NCI-H510A treated with DMSO at 0.1 percent for 48 hours (cell line): ENCODE measurements around the gene CMTM8.

Experiments
- DNase-seq: peaks from one replicate; lab custom pipeline; 2025; lab: John Stamatoyannopoulos, UW

CMTM8 gene

GRCh38 chr3:32229565-32229964 lies 8.9 kb upstream of the CMTM8 start:
- DNase-seq: no peak

DNA sequence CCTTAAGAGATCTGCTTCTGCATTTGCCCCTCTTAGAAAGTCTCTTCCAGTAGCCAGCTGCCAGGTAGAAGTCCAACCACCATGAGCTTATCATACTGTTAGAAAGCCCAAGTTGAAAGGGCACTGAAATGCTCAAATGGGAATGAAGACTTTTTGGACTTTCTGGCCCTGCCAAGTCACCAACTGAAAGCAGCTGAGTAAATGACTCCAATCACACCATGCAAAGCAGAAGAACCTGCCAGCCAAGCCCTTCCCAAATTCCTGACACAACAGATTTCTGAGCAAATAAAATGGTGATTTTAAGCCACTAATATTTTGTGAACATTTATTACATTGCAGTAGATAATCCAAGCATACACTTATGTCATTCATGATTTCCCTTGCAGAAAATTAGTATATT lies 2.1 kb upstream of the CMTM8 start:
- DNase-seq: no peak

DNA sequence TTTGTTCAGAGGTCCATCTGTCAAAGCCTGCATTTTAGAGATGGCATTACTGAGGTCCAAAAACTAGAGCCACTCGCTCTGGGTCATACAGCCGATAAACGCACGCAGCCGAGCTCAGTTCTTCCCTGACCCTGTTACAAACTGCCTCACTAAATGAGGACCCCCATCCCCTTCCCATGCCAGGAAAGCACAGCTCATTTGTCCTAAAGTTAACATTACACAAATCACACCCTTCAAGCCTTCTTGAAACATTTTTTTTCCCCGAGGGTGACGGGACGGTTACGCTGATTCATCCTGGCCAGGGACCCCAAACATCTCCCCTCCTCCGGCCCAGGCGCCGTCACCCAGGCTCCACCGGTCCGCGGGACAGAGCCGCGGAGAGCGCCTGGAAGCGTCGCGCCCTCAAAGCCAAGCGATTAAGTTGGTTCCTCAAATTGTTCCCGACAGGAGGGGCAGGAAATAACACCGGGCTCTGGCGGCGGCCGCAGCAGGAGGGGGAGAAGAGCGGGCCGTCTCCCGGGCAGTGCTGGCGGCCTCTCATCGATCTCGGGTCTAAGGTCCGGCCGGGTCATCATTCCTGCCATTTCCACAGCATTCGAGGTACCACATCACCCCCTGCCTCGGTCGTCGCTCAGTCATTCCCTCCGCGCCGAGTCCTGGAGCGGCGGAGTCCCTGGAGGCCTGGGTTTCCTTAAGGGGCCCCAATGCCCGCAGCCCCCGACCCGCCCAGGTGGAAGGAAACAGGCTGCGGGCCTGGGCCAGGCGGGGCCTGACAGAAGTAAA lies 619 bp upstream of the CMTM8 start:
- no peak for DNase-seq

GRCh38 chr3:32239307-32240158 lies 1.1 kb downstream of the CMTM8 start:
- peak; percentile 50 for DNase-seq

GRCh38 chr3:32240159-32240545 lies 1.7 kb downstream of the CMTM8 start:
- DNase-seq: peak; percentile 28

DNA sequence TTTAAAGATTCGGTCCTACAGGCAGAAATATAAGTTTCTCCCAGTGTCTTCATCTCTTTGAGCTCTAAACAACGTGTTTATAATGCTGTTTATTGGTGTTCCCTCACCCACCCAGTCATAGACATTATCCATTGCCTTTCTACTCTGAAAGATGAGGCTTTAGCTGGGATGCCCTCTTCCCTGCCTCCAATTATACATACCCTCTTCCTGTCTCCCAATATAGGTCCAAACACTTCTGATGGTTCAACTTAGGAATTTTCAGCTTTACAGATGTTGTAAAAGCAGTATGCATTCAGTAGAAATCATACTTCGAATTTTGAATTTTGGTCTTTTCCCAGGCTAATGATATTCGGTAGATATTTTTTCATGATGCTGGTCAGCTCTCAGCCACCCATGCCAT lies 2.6 kb downstream of the CMTM8 start:
- DNase-seq: no peak

GRCh38 chr3:32243519-32243918 lies 5.0 kb downstream of the CMTM8 start:
- no peak for DNase-seq

- DNase-seq: no peak
Measured at GRCh38 chr3:32245200-32245599, 6.7 kb downstream of the CMTM8 start.

DNA sequence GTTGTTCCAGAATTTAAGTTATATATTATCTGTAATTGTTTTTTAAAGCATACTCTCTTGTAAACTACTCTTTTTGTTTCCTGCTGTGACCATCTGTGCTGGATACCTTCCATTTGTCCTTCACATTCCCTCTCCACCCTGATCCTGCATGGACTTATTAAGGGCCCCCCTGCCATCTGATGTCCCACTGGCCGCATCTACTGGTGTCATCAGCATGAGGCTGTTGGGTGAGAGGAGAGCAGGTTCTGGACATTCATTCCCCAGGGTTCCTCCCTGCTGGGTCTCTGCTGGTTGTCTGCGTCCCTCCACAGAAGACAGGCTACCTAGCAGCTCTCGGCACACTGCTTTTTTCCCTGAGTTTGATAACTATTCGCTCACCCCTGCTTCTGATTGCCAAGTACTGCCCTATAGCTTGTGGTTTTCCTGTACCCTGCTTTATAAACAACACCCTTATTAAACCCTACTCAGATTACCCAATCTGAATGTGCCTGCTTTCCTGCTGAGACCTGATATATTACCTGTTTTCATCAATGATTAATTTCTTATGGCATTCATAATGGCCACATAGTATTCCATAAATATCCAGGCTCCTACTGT lies 7.7 kb downstream of the CMTM8 start:
- no peak for DNase-seq

DNA sequence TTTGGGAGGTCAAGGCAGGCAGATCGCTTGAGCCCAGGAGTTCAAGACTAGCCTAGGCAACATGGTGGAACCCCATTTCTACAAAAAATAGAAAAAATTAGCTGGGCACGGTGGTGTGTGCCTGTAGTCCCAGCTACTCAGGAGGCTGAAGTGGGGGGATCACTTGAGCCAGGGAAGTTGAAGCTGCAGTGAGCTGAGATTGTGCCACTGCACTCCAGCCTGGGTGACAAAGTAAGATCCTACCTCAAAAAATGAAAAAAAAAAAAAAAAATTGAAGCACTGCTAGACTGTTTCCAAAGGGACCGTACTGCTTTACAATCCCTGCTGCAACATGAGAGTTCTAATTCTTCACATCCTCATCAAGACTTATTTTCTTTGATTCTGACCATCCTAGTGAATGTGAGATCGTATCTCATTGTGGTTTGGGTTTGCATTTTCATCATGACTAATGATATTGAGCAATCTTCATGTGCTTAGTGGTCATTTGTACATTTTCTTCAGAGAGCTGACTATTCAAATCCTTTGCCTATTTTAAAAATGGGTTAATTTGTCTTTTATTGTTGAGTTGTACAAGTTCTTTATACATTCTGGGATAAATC lies 10.8 kb downstream of the CMTM8 start:
- no peak for DNase-seq

- no peak for DNase-seq
Measured at GRCh38 chr3:32254268-32254667, 15.8 kb downstream of the CMTM8 start.

DNA sequence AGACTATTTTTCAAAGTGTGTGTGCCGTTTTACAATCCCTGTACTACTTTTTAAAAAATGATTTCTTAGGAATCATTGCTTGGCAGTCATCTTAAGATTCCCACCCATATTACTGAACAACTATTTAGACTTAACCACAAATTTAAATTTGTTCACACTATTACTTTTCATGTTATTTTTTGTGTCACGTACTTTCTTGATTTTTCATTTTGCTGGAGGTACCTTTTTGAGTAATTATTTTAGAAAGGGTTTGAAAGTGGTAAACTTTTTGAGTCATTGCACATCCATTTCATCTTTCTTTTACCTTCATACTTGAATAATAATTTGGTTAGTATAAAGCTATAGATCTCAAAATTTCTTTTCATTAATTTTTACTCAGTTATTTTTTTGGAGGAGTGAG lies 16.9 kb downstream of the CMTM8 start:
- DNase-seq: no peak

DNA sequence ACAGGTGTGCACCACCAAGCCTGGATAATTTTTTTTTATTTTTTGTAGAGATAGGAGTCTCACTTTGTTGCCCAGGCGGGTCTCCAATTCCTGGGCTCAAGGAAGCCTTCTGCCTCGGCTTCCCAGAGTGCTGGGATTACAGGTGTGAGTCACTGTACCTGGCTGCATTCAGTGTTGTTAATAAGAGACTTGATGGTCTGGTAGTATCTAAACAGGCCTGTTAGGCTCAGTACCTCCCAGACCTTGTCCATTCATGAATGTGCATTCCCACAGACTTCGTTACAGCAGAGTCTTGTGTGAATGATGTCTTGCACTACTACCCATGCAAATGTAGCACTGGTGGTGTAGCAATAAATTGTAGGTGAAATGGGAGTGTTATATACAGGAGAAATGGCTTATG lies 17.7 kb downstream of the CMTM8 start:
- DNase-seq: no peak

GRCh38 chr3:32257042-32257441 lies 18.6 kb downstream of the CMTM8 start:
- DNase-seq: no peak

DNA sequence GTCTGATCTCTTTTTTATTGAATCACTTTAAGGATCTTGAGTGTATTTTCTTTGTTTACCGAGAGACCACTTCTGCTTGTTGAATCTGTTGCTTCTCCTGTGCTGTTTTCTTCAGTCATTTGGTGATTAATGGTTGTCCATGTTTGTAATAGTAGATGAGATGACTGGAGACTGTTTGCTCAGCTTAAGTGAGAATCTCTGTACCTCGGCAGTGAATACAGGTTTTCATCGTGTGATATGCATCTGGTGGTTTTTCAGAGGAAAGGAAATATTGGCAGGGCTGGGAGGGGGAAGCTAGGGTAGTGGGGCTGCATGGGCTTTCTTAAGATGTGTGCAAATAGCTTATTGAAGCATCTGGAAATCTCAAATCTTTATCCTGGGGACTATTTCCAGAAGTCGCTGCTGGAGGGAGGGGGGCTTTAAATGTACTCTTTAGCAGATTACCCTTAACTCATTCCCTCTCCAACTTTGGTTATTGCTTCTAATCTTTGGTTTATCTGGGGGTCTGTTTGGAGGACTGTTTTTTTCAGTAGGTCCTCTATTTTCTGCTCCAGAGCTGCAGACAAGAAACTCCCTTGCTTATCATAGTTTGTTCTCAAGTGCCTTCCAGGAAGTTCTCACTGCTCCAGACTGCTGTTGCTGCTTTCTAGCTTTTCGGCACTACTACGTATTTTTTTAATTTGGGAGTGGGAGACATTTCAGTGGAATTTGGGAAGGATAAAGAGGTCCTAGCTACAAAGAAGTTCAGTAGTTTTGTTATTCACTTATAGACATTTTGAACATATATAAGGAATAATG lies 19.4 kb downstream of the CMTM8 start:
- peak; percentile 73 for DNase-seq

GRCh38 chr3:32258869-32259268 lies 20.4 kb downstream of the CMTM8 start:
- no peak for DNase-seq

- DNase-seq: no peak
Measured at GRCh38 chr3:32261545-32261944, 23.1 kb downstream of the CMTM8 start.

GRCh38 chr3:32262201-32262600 lies 23.7 kb downstream of the CMTM8 start:
- DNase-seq: no peak

DNA sequence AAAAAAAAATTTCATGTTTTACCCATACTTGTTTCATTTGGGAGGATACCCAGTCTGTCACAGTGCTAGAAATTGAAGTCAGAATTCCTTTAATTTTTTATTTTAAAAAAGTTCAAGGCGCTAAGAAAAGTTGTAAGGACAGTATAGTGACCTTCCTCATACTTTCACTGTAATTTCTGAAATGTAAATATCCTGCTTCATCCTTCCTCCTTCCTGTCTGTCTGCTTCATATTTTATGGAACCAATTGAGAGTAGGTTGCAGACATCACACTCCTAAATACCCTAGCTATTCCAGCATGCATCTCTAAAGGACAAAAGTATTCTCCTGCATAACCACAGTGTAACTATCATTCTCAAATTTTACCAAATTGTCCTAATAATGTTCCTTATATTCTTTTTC lies 35.8 kb downstream of the CMTM8 start:
- no peak for DNase-seq

DNA sequence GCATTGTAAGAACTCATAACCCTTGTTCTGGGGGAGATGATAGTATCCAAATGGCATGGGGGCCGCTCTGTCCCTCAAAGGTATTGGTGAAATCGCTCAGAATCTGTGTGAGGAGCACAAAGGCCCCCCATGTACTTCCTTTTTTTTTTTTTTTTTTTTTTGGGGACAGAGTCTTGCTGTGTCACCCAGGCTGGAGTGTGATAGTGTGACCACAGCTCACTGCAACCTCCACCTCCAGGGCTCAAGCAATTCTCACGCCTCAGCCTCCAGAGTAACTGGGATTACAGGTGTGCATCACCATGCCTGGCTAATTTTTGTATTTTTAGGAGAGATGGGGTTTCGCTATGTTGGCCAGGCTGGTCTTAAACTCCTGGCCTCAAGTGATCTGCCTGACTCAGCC lies 37.0 kb downstream of the CMTM8 start:
- DNase-seq: no peak

DNA sequence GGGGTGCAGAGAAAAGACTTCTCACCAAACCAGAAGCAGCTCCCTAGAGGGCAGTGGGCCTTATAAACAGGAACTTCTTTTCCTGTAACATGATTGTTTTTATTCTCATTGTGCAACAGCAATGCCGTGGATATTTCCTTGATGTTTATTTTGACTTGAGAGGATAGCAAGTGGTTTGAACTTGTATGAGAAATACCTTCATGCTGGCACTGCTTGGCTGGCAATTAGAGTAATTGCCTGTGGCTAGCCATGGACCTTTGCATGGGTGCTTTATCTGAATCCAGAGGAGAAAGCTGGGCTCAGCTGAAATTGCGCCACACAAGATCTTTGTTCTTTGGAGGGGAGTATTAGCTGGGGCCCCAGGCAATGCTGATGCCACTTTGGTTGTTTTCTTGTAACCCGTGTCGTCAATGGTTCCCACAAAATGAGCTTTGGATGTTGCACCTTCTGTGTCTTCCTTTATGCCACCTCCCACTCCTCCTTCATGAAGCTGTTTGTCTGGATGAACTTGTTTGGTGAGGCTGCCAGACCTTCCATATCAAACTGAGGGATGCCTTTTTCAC lies 37.9 kb downstream of the CMTM8 start:
- DNase-seq: peak; percentile 64
